Femur (tissue), 1 donor: ENCODE data around the gene ST14.
"Not testable (repeated sequence)": the region's sequence is repeated elsewhere in the genome, so short reads cannot be mapped to it uniquely, and the experiment has no call there.

Experiments
- DNase-seq: peaks from one replicate; pipeline ENCODE4 v3.0.0-alpha.2; 2017

ST14 gene

DNA sequence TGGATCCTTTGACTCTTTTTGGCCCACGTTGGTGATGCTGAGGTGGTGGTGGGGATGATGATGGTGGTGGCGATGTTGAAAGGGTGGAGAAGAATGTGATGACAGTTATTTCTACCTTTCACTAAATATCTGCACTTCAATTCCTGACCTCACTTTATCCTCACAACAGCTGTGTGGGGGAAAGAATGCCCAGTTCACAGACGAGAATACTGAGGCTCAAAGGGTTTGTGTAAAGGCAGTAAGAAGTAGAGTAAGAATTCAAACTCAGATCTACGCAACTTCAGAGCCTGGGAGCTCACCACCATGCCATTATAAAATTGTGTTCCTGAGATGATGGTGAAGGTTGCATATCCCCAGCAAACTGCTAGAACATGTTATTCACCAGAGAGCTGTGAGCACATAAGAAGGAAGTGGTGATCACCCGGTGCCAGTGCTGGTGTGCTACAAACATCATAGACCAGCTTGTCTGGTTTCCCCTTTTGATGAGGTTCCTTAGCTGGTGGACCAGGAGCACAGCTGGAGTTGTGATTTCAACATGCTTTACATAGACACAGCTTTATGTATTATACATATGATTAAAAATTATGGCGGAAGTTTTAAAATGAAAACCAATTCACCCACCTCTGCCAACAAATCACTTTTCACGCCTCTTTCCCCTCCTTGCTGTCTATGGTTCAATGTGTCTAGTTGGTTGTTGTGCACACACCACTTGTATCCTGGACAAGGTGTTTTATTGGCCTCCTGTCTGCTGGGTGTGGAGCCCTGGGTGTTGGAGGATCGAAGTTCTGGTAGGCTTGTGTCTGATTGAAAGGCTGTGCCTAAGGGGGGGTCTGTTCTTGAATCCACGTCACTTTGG is 6.2 kb downstream of the ST14 start:
- DNase-seq = no peak

DNA sequence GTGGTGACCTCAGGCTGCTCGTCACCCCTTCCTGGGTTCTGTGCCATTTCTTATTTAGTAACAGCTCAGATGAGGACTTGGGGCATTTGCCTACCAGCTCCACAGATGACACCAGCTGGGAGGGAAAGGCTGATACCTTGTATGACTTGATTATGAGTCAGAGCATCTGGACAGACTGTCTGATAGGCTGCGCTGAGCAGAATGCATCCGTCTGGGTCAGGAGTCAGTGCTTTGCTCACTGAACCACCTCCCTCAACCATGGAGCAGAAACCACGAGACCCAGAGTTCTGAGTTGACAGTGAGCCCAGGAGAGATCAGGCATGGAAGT is 6.8 kb downstream of the ST14 start:
- no peak for DNase-seq

DNA sequence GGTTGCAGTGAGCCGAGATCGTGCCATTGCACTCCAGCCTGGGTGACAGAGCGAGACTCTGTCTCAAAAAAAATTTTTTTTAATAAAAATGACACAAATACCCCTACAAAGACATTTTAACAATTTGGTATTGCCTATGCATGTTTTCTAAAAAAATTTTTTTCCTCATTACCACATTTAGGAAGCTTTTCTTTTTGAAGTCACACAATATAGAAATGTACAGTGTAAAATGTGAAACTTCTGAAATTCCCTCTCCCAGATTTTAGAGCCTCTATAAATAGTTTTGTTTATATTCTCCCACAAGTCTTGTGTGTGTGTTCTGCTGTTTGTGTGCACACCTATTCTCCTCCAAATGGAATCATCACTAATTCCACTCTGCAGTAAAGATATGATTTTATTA is 7.6 kb downstream of the ST14 start:
- DNase-seq = no peak

GRCh38 chr11:130168105-130168504 is 8.5 kb downstream of the ST14 start:
- DNase-seq = no peak

- no peak for DNase-seq
Observed at GRCh38 chr11:130170345-130170744, 10.8 kb downstream of the ST14 start.

DNA sequence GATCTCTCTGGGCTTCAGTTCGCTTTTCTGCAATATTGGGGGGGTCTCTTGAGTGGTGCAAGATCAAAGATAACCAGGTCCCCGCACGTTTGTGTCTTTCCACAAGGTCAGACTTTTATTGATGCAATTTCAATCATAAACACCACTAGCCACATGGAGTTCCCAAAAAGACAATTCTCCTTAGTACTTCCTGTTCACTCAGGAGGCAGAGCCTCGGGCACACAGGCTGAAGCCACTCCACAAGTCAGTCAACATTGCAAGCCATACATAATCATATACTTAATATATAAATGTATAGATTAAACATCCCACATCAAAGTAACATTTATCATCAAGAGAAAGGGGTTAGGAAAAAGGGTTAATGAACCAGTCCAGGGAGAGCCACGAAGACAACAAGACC is 12.0 kb downstream of the ST14 start:
- no peak for DNase-seq

DNA sequence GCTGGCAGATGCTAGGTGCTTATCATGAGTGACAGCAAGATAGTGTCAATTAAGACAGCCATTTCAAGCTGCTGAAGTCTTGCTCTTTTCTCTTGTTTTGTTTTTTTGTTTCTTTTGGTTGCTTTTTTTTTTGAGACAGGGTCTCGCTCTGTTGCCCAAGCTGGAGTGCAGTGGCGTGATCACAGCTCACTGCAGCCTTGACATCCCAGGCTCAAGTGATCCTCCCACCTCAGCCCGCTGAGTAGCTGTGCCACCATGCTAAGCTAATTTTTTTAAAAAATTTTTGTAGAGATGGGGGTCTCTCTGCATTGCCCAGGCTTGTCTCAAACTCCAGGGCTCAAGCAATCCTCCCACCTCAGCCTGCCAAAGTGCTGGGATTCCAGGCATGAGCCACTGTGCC is 12.4 kb downstream of the ST14 start:
- not testable (repeated sequence) for DNase-seq

- DNase-seq = no peak
Observed at GRCh38 chr11:130174642-130175041, 15.1 kb downstream of the ST14 start.

GRCh38 chr11:130175898-130176297 is 16.3 kb downstream of the ST14 start:
- no peak for DNase-seq

DNA sequence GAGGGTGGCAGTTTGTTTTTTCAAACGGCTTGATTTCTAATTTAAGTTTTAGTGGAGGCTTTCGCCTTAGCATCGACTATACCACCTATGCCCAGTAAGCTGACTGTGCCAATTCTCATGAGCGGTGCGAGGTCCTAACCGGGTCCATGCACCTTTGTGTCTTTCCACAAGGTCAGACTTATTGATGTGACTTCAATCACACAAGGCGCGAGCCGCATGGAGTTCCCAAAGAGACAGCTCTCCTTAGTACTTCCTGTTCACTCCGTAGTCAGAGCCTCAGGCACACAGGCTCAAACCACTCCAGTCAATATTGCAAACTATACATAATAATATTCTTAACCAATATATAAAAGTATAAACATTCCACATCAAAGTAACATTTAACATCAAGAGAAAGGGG is 18.2 kb downstream of the ST14 start:
- no peak for DNase-seq

DNA sequence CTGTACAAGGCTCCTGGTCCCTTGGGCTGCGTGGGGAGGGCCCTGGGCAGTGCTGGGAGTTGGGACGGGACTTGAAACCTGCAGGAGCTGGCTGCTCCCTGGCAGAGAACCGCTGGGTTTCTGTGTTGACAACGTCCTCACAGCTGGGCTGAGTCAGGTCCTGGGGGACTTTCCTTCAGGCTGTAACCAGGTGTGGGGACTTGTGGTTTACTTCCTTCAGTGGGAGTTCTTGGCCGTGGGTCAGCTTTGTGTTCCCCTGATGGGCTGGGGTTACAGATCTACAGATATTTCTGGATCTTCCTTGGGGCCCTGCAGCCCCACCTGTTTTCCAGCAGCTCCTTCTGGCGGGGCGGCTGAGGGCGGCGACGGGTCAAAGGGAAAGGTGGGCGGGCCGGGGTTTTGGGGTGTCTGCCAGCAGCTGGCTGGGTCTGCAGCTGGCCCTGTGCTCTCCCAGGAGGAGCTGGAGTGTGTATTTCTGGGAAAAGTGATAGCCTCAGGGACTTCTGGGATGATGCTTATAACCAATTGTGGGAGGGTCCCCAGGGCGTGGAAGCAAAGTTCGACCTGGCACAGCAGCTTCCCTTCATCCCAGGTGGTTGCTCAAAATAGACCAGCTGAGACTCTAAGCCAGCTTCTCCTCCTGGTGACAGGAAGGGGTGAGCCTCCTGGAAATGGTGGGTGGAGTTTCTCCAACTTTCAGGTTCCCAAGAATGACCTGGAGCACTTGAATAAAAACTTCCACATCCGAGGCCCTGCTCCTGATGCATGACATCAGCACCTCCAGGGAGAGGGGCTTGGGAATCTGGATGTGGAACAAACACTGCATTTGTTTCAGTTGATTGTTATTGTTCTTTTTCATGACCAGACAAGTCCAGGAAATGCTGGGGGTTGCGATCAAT is 19.1 kb downstream of the ST14 start:
- DNase-seq = peak; percentile 71

DNA sequence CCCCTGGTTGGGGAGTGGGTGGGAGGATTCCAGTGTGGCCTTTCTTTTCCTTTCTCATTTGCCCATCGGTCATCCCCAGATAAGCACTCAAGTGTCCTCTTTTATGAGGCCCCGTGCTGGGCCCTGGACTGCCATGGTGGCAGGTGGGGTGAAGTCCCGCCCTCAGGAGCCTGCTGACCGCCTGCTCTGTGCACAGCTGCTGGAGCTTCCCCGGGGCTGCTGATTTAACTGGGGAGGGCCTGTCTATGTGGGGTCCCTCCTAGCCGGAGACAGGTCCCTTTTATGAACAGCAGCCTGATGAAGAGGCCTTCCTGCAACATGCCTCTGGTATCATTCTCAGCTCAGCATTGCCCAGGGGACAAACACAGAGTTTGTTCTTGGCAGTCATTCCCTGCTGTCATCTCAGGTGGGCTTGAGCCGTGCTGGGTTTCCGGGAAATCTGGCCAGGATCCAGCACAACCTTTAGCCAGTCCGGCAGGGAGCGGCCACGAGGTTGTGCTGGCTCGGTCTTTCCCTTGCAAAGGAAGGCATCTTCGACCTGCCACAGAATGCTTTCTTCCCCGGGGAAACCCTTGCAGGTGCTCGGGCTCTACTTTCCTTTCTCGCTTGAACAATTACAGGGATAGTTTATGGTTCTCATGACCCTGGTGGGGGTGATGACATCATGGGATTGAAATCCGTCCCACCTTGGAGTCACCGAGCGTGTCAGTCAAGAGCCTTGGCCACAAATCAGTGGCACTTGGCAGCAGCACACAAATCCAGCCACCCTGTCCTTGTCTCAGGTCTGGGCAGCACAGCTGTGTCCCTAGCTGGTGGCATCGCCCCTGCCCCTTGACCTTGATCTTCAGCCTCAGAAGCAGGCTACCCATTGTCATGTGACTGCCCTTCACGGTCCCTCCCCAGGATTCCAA is 20.1 kb downstream of the ST14 start:
- DNase-seq = no peak

DNA sequence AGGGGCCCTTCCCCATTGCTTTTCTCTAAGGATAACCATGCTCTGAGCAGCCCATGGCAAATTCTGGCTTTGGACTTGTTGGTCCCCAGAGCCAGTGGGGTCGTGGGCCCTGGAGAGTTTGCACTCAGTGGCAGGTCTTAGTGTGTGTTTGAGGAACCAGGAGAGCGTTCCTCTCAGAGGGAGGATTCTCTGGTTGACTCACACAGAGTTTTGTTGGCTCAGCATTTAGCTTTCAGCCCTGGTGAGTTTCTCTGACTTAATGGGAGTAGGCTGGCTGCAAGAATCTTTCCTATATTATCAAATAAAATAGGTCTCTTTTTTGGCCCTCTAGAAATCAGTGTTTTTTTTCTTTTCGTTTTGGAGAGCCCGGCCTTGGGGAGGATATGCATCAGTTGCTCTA is 20.9 kb downstream of the ST14 start:
- DNase-seq = no peak

DNA sequence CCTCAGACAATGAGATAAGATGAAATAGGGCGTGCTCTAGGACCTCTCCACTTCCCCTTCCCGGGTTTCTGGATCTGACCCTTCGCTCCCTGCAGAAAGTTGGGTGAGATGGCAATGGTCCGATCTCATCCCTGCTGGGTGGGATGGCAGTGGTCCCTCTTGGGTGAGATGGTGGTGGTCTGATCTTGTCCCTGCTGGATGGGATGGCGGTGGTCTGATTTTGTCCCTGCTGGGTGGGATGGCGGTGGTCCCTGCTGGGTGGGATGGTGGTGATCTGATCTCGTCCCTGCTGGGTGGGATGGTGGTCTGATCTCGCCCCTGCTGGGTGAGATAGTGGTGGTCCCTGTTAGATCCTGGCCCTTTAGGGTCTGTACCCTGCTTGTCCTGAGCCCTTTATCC is 21.3 kb downstream of the ST14 start:
- no peak for DNase-seq

DNA sequence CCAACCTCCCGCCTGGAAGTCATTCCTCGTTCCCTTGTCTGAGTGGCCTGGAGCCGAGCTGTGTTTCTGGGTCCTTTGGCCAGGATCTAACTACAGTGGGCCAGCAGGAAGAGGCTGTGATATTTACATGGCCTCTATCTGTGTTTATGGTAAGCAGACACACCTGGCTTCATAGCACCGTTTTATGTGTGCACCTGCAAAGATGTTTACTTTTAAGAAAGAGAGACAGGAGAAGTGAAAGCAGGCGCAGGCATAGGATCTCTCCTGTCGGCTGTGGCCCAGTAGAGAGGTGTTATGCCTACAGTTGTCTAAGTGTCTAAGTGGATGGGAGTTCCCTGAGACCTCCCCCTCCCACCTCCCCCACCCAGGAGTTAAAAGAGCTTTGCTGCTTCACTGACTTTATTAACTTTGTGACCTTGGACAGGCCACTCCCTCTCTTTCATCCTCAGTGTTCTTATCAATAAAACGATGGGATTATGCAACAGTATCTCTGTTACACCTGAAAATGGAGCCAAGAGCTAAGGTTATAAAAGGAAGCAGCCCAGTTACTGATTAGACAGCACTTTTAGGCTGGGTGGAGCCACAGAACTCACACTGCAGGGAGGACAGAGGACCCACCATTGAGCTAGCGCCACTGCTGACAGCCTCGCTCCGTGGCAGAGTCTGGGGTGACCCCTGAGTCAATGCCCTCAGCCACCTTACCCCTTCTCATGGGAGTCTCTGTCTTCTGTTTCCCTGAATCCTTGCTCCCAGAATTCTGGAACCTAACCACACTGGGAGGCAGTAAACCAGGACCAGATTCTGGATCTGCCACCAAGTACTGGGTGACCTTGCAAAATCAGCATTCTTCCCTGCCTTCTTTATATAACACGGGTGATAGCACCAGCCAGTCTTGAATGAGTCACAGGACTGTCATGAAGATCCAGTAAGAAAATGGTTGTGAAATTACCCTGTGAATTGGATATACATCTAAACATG is 22.0 kb downstream of the ST14 start:
- no peak for DNase-seq

DNA sequence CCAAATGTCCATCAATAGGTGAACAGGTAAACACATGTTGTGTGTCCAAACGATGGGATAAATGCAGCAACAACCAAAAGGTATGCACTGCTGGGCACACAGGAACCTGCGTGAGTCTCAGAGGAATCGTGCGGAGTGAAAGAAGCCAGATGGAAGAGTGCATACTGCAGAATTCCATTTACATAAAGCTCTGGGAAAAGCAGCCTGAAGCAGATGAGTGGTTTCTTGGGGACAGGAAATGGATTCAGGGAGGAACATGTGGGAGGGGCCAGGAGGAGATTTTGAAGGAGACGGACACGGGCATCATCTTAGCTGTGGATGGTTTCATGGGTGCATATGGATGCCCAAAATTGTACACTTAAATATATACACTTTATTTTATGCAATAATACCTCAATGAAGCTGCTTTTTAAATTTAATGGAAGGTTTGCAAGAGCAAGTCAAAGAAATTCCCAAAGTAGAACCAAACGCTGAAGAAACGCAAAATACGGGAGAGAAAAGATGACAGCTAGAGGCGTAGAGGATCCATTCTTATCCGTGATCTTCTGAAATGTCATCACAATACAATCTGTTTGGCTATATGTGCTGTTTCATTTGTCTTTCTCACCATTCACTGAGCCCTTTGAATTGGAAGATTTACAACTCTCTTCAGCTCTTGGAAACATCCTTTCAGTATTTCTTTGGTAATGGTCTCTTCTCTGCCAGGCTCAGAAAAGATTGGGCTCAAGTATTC is 24.5 kb downstream of the ST14 start:
- DNase-seq = no peak

DNA sequence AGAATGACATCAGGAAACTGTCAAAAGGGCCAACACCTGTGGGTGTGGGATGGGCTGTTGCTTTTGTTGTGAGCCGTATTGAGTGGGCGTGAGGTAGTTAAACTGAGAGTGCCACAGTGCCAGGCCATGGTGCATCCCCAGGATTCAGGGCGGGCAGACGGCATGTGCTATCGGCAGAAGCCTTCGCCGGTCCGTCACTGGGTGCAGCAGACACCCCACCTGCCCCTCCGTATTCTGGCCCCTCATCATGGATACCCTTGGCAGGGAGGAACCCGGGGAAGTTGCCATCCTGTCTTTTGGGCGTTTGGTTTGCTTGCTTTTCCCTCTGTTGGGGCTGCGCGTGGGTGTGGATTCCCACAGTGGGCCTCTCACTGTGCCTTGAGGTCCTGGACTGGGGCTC is 27.5 kb downstream of the ST14 start:
- DNase-seq = no peak

- DNase-seq = no peak
Observed at GRCh38 chr11:130188047-130188446, 28.5 kb downstream of the ST14 start.

GRCh38 chr11:130188585-130189347 is 29.2 kb downstream of the ST14 start:
- DNase-seq = no peak

DNA sequence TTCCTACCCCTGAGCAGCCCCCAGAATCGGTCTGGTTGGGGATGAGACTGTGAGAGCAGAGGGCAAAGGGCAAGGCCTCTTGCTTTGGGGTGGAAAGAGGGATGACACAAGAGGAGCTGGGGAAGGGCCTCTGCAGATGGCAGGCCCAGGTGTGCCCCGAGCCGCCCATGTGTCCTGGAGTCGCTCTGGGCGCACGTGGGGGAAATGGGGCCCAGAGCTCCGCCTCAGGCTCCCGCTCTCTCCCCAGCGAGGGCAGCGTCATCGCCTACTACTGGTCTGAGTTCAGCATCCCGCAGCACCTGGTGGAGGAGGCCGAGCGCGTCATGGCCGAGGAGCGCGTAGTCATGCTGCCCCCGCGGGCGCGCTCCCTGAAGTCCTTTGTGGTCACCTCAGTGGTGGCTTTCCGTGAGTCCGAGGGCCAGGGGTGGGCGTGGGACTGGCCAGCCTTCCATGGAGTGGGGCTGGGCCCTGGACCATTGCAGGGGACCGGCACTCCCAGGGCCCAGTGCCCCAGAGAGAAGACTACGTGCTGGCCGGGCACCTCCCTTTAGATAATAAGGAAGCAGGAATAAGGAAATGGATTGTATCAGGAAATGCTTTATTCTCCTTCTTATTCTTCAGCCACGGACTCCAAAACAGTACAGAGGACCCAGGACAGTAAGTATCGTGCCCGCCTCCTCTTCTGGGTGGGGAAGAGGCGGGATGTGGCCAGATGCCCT is 30.1 kb downstream of the ST14 start:
- DNase-seq = no peak
